GM12878 (cell line): Measurements from ENCODE around the gene NFIX. TPM values are rescaled to one million over a fixed set of nuclear protein-coding genes. Genes with fewer than 3 reads are reported as not detected.

Experiments used
- ATAC-seq: fragments of 200-7000 bp; cut with Tn5 transposase; 3 replicates; pipeline ENCODE4 v1.9.1; 2020; ENCODE audit warnings: mild to moderate bottlenecking, moderate library complexity
- BruUV-seq: library from RNA; stranded (reverse); fragments of 400-500 nt; replicated peaks from 2 replicates; lab custom pipeline; 2021; lab: Mats Ljungman, UMichigan
- CTCF ChIA-PET: fragments of 300-600 bp; sonication (Branson Sonifier 250); formaldehyde crosslinking; extraction: SDS; loops from one replicate; lab custom pipeline; 2021; ENCODE audit warnings: inconsistent platforms; lab: Yijun Ruan, JAX
- POLR2A ChIA-PET: fragments of 350-600 bp; formaldehyde crosslinking; extraction: SDS; loops from one replicate; lab custom pipeline; 2021; ENCODE audit warnings: inconsistent platforms; lab: Charles Lee
- RAD21 ChIA-PET: fragments of 300-600 bp; sonication (Branson Sonifier 250); formaldehyde crosslinking; loops from one replicate; lab custom pipeline; 2023; ENCODE audit warnings: antibody characterized with exemption; ENCODE audit not compliant: unreplicated experiment; lab: Charles Lee
- SMC1A ChIA-PET: fragments of 300-600 bp; sonication (Branson Sonifier 250); formaldehyde crosslinking; loops from one replicate; lab custom pipeline; 2023; ENCODE audit not compliant: unreplicated experiment, uncharacterized antibody; lab: Charles Lee
- DNase-seq: peaks from one replicate; pipeline ENCODE4 v3.0.0-alpha.2; 2011; ENCODE audit warnings: low read depth, low spot score
- FAIRE-seq: peaks from 3 replicates; lab custom pipeline; 2011; peaks lifted over from hg19 to GRCh38; lab: Jason Lieb, UNC
- H2AFZ ChIP-seq: 2 replicates; pipeline ENCODE4 v1.6.0; 2011; ENCODE audit warnings: low read depth, low read length, control low read depth; ENCODE audit not compliant: control insufficient read depth
- H3K27ac ChIP-seq: 2 replicates; pipeline ENCODE4 v1.5.1; 2011; ENCODE audit warnings: control low read depth; ENCODE audit not compliant: control insufficient read depth, insufficient read depth
- H3K27me3 ChIP-seq, 2 experiments: replicated peaks in 1 of 2; 2 replicates each; pipeline versions ENCODE4 v1.6.0 to v1.6.1; 2011; ENCODE audit warnings: low read length in 1 of 2; ENCODE audit not compliant: control insufficient read depth in 2 of 2, insufficient read depth in 2 of 2
- H3K36me3 ChIP-seq, 2 experiments: 2 replicates each; pipeline ENCODE4 v1.5.1; 2011; ENCODE audit warnings: low read length in 1 of 2; ENCODE audit not compliant: control insufficient read depth in 2 of 2, insufficient read depth in 2 of 2
- H3K4me1 ChIP-seq: 2 replicates; pipeline ENCODE4 v1.6.1; 2011; ENCODE audit warnings: mild to moderate bottlenecking, low read length, moderate library complexity, mixed read lengths; ENCODE audit not compliant: control insufficient read depth, insufficient read depth
- H3K4me2 ChIP-seq: 2 replicates; pipeline ENCODE4 v1.6.0; 2011; ENCODE audit warnings: control low read depth; ENCODE audit not compliant: control insufficient read depth, insufficient read depth
- H3K4me3 ChIP-seq: fragments of 200-600 bp; sonication (generic); 2 replicates; pipeline ENCODE4 v1.5.1; 2016
- H3K79me2 ChIP-seq: 2 replicates; pipeline ENCODE4 v1.6.0; 2011; ENCODE audit warnings: low read length; ENCODE audit not compliant: control insufficient read depth, insufficient read depth
- H3K9ac ChIP-seq: 2 replicates; pipeline ENCODE4 v1.8.0; 2011; ENCODE audit warnings: low read length, control low read depth, mixed read lengths; ENCODE audit not compliant: control insufficient read depth, insufficient read depth
- H3K9me3 ChIP-seq: replicated peaks from 3 replicates; pipeline ENCODE4 v1.5.1; 2011; ENCODE audit warnings: mild to moderate bottlenecking, low read length; ENCODE audit not compliant: control insufficient read depth, insufficient read depth
- H4K20me1 ChIP-seq: 2 replicates; pipeline ENCODE4 v1.6.0; 2011; ENCODE audit not compliant: control insufficient read depth, insufficient read depth
- ATF3 ChIP-seq: IDR thresholded peaks from 2 replicates; pipeline ENCODE4 v1.6.1; 2011; ENCODE audit warnings: low read depth, mild to moderate bottlenecking, low read length, moderate library complexity, borderline replicate concordance; ENCODE audit errors: extremely low read depth
- DPF2 ChIP-seq: fragments of 450-650 bp; IDR thresholded peaks from 2 replicates; pipeline ENCODE4 v1.6.1; 2017; ENCODE audit warnings: mild to moderate bottlenecking
- EZH2 ChIP-seq: IDR thresholded peaks from 2 replicates; pipeline ENCODE4 v1.6.1; 2012; ENCODE audit warnings: low read depth, mild to moderate bottlenecking, control low read depth, inconsistent platforms, low read length, borderline replicate concordance; ENCODE audit not compliant: control insufficient read depth
- RUNX3 ChIP-seq: IDR thresholded peaks from 2 replicates; pipeline ENCODE4 v1.6.1; 2012; ENCODE audit warnings: low read length, inconsistent platforms
- SKIL ChIP-seq: fragments of 450-650 bp; IDR thresholded peaks from 2 replicates; pipeline ENCODE4 v1.6.1; 2017; ENCODE audit warnings: mild to moderate bottlenecking, low read depth, inconsistent platforms; ENCODE audit not compliant: poor library complexity, severe bottlenecking
- WGBS: methylation state at CpG from one replicate; pipeline ENCODE4 v1.1.6; 2016; ENCODE audit warnings: low lambda C conversion rate; ENCODE audit not compliant: insufficient replicate concordance, insufficient coverage; ENCODE audit errors: missing lambda C conversion rate; 5-methylcytosine and 5-hydroxymethylcytosine counted together
- in situ Hi-C: fragments of 300-500 bp; cut with MboI; formaldehyde crosslinking; loops from 9 replicates; pipeline ENCODE4 v1.14.3; 2018; ENCODE audit warnings: mixed read lengths
- intact Hi-C: fragments of 100-400 bp; cut with micrococcal nuclease; formaldehyde crosslinking; loops from one replicate; pipeline ENCODE4 v1.14.2; 2022; ENCODE audit not compliant: unreplicated experiment
- polyA plus RNA-seq, 11 experiments: library from polyadenylated mRNA; depleted of rRNA in 4 of 11; unstranded in 6 of 11; stranded (reverse) in 5 of 11; fragments of >200 nt; fragmentation: Nextera tagmentation in 4 of 11; fragmentation: Illumina TruSeq in 1 of 11; extraction: Ambion mirVana in 4 of 11; extraction: Trizol in 1 of 11; gene quantifications; 1 replicate in 1 of 11; 2 replicates in 10 of 11; pipeline versions ENCODE4 v1.2.1 to v1.2.3, GENCODE V29; 2011 to 2016; ENCODE audit warnings: inconsistent platforms in 2 of 11, missing spikeins in 2 of 11, low read depth in 1 of 11
- total RNA-seq, 4 experiments: library from RNA; depleted of rRNA in 3 of 4; stranded (reverse); fragments of >200 nt in 3 of 4; fragmentation: Illumina TruSeq in 1 of 4; extraction: Trizol in 1 of 4; gene quantifications; 2 replicates each; pipeline versions ENCODE4 v1.2.1 to v1.2.3, GENCODE V29; 2013 to 2021

NFIX gene
- total and polyA plus RNA-seq, 10 of the 15 experiments (the other 5 are each of a cell fraction or from before 2014, with no cell fraction given), result 0.02 to 2.2 (median 0.28) TPM

GRCh38 chr19:13078897-13079541, 83.7 kb downstream of the NFIX start:
- WGBS, result 33% methylated on average over 12 of the region's 12 CpGs
- no peaks in the 10 kb centered on the region for H3K4me1 ChIP-seq
- H3K27me3 ChIP-seq, result peaks cover 1 to 3% of the 10 kb centered on the region in 2 experiments
- intact Hi-C loops (no loop called here), in situ Hi-C loops (no loop called here)
- no peak overlapping the region for H3K4me3 ChIP-seq
- ATAC-seq (no peak), DNase-seq (no peak), FAIRE-seq (no peak)
- no peaks in the 10 kb centered on the region for H3K79me2 ChIP-seq
- ChIA-PET POLR2A (no interaction called here), SMC1A (no interaction called here), RAD21 (interaction anchor here (1.1 kb wide), 1 partner anchor 15 kb away, joined by 3 read pairs; no protein-coding TSS in a partner anchor), CTCF (interaction anchor here (0.6 to 2.5 kb wide), 4 partner anchors 13 to 102 kb away, joined by 3 to 8 read pairs (median 4); no protein-coding TSS in a partner anchor)
- no peaks in the 10 kb centered on the region for H3K36me3 ChIP-seq
- no peak overlapping the region for H3K4me2 ChIP-seq
- H3K9me3 ChIP-seq, result no peaks in the 10 kb centered on the region
- no peak overlapping the region for H3K9ac ChIP-seq
- BruUV-seq, result no TSS peak
- no peak overlapping the region for H3K27ac ChIP-seq
- TF ChIP-seq SKIL, result no peak
- no peak for TF ChIP-seq ATF3
- no peak for TF ChIP-seq EZH2
- TF ChIP-seq RUNX3, result no peak
- TF ChIP-seq DPF2, result no peak
- H4K20me1 ChIP-seq, result no peaks in the 10 kb centered on the region
- H2AFZ ChIP-seq, result no peak overlapping the region
